Endothelial cell (in vitro differentiated cells): ENCODE results near the gene PPP1R3E. TPM values are rescaled to one million over a fixed set of nuclear protein-coding genes. Genes with fewer than 3 reads are reported as not detected.

ENCODE experiments used
- DNase-seq: peaks from one replicate; pipeline ENCODE4 v3.0.0; 2021; ENCODE audit warnings: low spot score
- H3K27ac Mint-ChIP-seq: one replicate; pipeline ENCODE4 v1.8.0; 2021; ENCODE audit warnings: mixed read lengths, inconsistent platforms; ENCODE audit not compliant: unreplicated experiment
- H3K27me3 Mint-ChIP-seq: one replicate; pipeline ENCODE4 v1.8.0; 2021; ENCODE audit warnings: mild to moderate bottlenecking, moderate library complexity, mixed read lengths, inconsistent platforms; ENCODE audit not compliant: unreplicated experiment
- H3K36me3 Mint-ChIP-seq: one replicate; pipeline ENCODE4 v1.8.0; 2021; ENCODE audit warnings: mild to moderate bottlenecking, low read depth, mixed read lengths, inconsistent platforms; ENCODE audit not compliant: unreplicated experiment
- H3K4me1 Mint-ChIP-seq: one replicate; pipeline ENCODE4 v1.8.0; 2021; ENCODE audit warnings: mild to moderate bottlenecking, mixed read lengths, inconsistent platforms; ENCODE audit not compliant: unreplicated experiment
- H3K4me3 Mint-ChIP-seq: one replicate; pipeline ENCODE4 v1.8.0; 2021; ENCODE audit warnings: mild to moderate bottlenecking, mixed read lengths, inconsistent platforms; ENCODE audit not compliant: unreplicated experiment
- H3K9me3 Mint-ChIP-seq: one replicate; pipeline ENCODE4 v1.8.0; 2021; ENCODE audit warnings: mixed read lengths, inconsistent platforms; ENCODE audit not compliant: unreplicated experiment
- total RNA-seq: library from RNA; stranded (reverse); fragmentation: NEBNext Ultra II Directional; extraction: Animal tissue kit (Norgen Biotek cat#: 25700); gene quantifications from one replicate; pipeline ENCODE4 v1.2.1, GENCODE V29; 2021; ENCODE audit not compliant: unreplicated experiment
- TF ChIP-seq, protein P1 (sequence below): fragments of 200-600 bp; sonication (generic); IDR thresholded peaks from one replicate; pipeline ENCODE4 v1.5.0; 2021; ENCODE audit warnings: antibody characterized with exemption; ENCODE audit not compliant: unreplicated experiment

PPP1R3E gene
- total RNA-seq, 1 donor from 2014 or later, result 8.4 TPM

DNA sequence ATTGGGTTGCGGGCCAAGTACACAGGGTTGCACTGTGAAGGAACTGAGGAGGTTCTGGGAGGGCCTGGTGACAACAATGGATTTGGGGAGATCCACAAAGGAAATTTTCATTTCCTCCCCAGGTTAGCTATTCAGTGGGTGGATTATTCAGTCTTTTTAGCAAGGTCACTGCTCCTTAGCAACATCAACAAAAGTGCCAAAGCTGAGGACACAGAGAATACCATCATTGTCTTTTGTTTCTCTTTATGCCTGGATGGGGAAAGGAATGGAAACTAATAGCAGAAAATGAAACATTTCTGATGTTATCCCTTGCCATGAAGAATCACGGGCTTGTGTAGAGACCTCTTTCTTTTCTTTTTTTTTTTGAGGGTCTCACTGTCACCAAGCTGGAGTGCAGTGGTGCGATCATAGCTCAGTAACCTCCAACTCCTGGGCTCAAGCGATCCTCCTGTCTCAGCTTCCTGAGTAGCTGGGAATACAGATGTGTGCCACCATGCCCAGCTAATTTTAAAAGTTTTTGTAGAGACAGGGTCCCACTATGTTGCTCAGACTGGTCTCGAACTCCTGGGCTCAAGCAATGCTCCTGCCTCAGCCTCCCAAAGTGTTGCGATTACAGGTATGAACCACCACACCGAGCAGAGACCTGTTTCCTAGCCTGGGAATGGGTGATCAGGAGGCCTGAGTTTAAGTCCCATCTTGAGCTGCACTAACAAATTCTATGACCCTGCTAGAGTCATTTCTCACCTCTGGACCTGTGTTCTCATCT lies 6.5 kb downstream of the PPP1R3E start:
- H3K4me3 Mint-ChIP-seq, result no peak overlapping the region
- H3K9me3 Mint-ChIP-seq, result no peaks in the 10 kb centered on the region
- TF ChIP-seq, protein P1, sequence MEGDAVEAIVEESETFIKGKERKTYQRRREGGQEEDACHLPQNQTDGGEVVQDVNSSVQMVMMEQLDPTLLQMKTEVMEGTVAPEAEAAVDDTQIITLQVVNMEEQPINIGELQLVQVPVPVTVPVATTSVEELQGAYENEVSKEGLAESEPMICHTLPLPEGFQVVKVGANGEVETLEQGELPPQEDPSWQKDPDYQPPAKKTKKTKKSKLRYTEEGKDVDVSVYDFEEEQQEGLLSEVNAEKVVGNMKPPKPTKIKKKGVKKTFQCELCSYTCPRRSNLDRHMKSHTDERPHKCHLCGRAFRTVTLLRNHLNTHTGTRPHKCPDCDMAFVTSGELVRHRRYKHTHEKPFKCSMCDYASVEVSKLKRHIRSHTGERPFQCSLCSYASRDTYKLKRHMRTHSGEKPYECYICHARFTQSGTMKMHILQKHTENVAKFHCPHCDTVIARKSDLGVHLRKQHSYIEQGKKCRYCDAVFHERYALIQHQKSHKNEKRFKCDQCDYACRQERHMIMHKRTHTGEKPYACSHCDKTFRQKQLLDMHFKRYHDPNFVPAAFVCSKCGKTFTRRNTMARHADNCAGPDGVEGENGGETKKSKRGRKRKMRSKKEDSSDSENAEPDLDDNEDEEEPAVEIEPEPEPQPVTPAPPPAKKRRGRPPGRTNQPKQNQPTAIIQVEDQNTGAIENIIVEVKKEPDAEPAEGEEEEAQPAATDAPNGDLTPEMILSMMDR, result no peak
- peaks cover 18% of the 10 kb centered on the region for H3K36me3 Mint-ChIP-seq
- H3K4me1 Mint-ChIP-seq, result peaks cover 36% of the 10 kb centered on the region
- H3K27ac Mint-ChIP-seq, result peak overlapping the region; percentile 84
- H3K27me3 Mint-ChIP-seq, result peaks cover 14% of the 10 kb centered on the region
- no peak for DNase-seq

DNA sequence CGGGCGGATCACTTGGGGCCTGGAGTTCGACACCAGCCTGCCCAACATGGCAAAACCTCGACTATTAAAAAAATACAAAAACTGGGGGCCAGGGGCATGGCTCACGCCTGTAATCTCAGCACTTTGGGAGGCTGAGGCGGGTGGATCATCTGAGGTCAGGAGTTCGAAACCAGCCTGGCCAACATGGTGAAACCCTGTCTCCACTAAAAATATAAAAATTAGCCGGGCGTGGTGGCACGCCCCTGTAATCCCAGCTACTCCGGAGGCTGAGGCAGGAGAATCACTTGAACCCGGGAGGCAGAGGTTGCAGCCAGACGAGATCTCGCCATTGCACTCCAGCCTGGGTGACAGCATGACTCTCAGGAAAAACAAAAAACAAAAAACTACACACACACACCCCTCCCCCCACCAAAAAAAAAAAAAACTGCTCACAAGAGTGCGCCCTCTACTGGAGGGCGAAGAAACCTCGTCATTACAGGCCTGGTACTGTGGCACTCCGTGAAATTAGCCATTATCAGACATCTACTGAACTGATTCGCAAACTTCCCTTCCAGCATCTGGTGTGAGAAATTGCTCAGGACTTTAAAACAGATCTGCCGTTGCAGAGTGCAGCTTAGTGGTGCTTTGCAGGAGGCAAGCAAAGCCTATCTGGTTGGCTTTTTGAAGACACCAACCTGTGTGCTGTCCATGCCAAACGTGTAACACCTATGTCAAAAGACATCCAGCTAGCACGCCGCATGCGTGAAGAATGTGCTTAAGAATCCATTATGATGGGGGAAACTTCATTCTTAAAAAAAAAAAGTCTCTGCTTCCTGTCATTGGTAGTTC lies 7.7 kb downstream of the PPP1R3E start:
- Mint-ChIP-seq H3K27ac (peak overlapping the region; percentile 91), H3K27me3 (peaks cover 10% of the 10 kb centered on the region), H3K4me3 (no peak overlapping the region), H3K36me3 (peaks cover 18% of the 10 kb centered on the region), H3K4me1 (peaks cover 34% of the 10 kb centered on the region), H3K9me3 (no peaks in the 10 kb centered on the region)
- TF ChIP-seq, protein P1, result peak; percentile 94
- DNase-seq, result peak; percentile 49

DNA sequence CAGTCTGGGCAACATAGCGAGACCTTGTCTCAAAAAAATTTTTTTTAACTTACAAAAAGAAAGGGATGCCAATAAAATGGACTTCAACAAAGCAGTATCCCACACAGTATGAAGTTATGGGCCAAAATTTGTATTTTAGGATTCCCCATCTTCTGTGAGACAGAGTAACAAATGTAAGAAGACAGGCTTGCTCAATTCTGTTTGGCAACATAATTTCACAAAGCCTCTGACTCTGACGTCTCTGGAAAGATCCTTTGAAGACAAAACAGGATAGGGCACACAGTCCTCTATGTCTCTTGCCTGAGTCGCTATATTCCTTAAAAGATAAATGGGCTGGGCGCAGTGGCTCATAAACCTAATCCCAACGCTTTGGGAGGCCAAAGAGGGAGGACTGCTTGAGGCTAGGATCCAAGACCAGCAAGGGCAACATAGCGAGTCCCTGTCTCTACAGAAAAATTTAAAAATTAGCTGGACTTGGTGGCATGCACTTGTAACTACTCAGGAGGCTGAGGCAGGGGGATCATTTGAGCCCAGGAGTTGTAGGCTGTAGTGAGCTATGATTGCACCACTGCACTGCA lies 15.7 kb downstream of the PPP1R3E start:
- H3K36me3 Mint-ChIP-seq, result no peaks in the 10 kb centered on the region
- peak overlapping the region; percentile 96 for H3K4me3 Mint-ChIP-seq
- peaks cover 3% of the 10 kb centered on the region for H3K27me3 Mint-ChIP-seq
- peaks cover 13% of the 10 kb centered on the region for H3K4me1 Mint-ChIP-seq
- H3K27ac Mint-ChIP-seq, result peak overlapping the region; percentile 95
- DNase-seq, result no peak
- TF ChIP-seq, protein P1, result no peak
- no peaks in the 10 kb centered on the region for H3K9me3 Mint-ChIP-seq

DNA sequence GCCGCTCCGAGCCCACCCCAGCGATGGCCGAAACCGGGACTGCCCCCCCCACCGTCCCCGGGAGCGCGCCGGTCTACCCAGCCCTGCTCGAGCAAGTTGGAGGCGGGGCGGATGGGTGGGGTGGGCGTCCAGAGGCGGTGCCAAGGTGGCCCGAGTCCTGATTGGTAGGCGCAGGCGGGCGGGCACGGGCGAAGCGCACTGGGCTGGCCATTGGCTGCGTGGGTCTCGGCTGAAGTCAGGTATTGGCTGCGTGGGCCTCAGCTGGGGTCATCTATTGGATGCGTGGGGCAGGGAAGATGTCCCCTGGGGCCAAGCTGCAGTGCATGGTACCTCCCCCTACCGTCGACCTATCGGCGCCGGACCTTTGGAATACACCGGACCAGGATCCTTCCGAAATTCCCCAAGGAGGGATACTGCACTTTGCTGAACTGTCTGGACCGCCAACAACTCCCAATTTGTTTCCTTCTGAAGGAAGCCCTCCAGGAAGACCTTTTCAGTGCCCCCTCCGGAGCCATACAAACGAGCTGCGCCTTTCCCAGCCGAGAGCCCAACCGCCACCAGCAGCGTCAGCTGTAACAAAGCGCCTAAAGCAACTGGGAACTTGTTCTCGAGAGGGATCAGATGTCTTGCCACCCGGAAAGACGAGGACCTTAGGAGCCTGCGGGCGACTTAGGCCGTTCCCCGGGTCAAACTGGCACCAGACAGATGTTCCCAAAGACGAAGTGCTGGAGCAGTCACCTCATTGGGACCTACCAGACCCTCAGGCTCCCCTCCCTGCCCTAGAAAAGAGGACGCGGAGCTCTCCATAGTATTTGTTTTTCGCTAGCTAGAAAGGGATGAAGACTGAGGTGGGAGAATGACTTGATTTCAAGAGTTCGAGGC lies 16.4 kb downstream of the PPP1R3E start, which contains the start of gene HOMEZ:
Gene HOMEZ (minus strand): TSS at position 113 of the 882 bp plus-strand sequence. CDS start 180 bp downstream, outside the sequence.
- peak within 1 kb of the TSS; percentile 95 for H3K27ac Mint-ChIP-seq
- H3K4me1 Mint-ChIP-seq, result peaks cover 13% of the 10 kb centered on the region
- peak; percentile 97 for DNase-seq
- H3K27me3 Mint-ChIP-seq, result no peaks in the 10 kb centered on the region
- no peaks in the 10 kb centered on the region for H3K9me3 Mint-ChIP-seq
- H3K4me3 Mint-ChIP-seq, result peak within 1 kb of the TSS; percentile 96
- no peaks in the 10 kb centered on the region for H3K36me3 Mint-ChIP-seq
- TF ChIP-seq, protein P1, result no peak
